ENCODE measurements around the gene PARP8. TPM values are rescaled to one million over a fixed set of nuclear protein-coding genes. Genes with fewer than 3 reads are reported as not detected.

PARP8 gene
- polyA plus RNA-seq, 5 donors = 15.0 to 26.0 (median 23.3) TPM

GRCh38 chr5:50839472-50839871 lies 173.0 kb downstream of the PARP8 start:
- no peak for DNase-seq

- no peak for DNase-seq
These were observed 176.7 kb downstream of the PARP8 start for GRCh38 chr5:50843091-50843490.

- DNase-seq = no peak
These were observed 179.8 kb downstream of the PARP8 start for GRCh38 chr5:50846261-50846660.

- no peak for DNase-seq
These were observed 183.1 kb downstream of the PARP8 start for GRCh38 chr5:50849554-50849953.

- no peak for DNase-seq
These were observed 186.7 kb downstream of the PARP8 start for GRCh38 chr5:50853151-50853550.

GRCh38 chr5:50854082-50854481 lies 187.6 kb downstream of the PARP8 start:
- no peak for DNase-seq

GRCh38 chr5:50855001-50855400 lies 188.6 kb downstream of the PARP8 start:
- no peak for DNase-seq

GRCh38 chr5:50856401-50857119 lies 190.1 kb downstream of the PARP8 start:
- DNase-seq = no peak

GRCh38 chr5:50863534-50864170 lies 197.2 kb downstream of the PARP8 start:
- no peak for DNase-seq

- no peak for DNase-seq
These were observed 198.0 kb downstream of the PARP8 start for GRCh38 chr5:50864466-50864865.

GRCh38 chr5:50866415-50866814 lies 200.0 kb downstream of the PARP8 start:
- DNase-seq = no peak

- DNase-seq = no peak
These were observed 200.7 kb downstream of the PARP8 start for GRCh38 chr5:50867140-50867539.

- no peak for DNase-seq
These were observed 207.3 kb downstream of the PARP8 start for GRCh38 chr5:50873595-50874277.

- no peak for DNase-seq
These were observed 208.0 kb downstream of the PARP8 start for GRCh38 chr5:50874306-50875001.

- DNase-seq = no peak
These were observed 208.5 kb downstream of the PARP8 start for GRCh38 chr5:50875002-50875344.

- no peak for DNase-seq
These were observed 212.0 kb downstream of the PARP8 start for GRCh38 chr5:50878470-50878869.

GRCh38 chr5:50881407-50881806 lies 215.0 kb downstream of the PARP8 start:
- DNase-seq = no peak

- no peak for DNase-seq
These were observed 220.4 kb downstream of the PARP8 start for GRCh38 chr5:50886657-50887345.

GRCh38 chr5:50887889-50888633 lies 221.6 kb downstream of the PARP8 start:
- no peak for DNase-seq

GRCh38 chr5:50888751-50889150 lies 222.3 kb downstream of the PARP8 start:
- no peak for DNase-seq

- no peak for DNase-seq
These were observed 223.4 kb downstream of the PARP8 start for GRCh38 chr5:50889790-50890189.

Data from right lung (tissue), 5 donors.